ENCODE results near the gene USP17L30. TPM values are rescaled to one million over a fixed set of nuclear protein-coding genes. Genes with fewer than 3 reads are reported as not detected.
"Not testable (repeated sequence)": the region's sequence is repeated elsewhere in the genome, so short reads cannot be mapped to it uniquely, and the experiment has no call there.

Gene USP17L30, protein sequence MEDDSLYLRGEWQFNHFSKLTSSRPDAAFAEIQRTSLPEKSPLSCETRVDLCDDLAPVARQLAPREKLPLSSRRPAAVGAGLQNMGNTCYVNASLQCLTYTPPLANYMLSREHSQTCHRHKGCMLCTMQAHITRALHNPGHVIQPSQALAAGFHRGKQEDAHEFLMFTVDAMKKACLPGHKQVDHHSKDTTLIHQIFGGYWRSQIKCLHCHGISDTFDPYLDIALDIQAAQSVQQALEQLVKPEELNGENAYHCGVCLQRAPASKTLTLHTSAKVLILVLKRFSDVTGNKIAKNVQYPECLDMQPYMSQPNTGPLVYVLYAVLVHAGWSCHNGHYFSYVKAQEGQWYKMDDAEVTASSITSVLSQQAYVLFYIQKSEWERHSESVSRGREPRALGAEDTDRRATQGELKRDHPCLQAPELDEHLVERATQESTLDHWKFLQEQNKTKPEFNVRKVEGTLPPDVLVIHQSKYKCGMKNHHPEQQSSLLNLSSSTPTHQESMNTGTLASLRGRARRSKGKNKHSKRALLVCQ
- total RNA-seq, result not detected
- long read RNA-seq, result 0 reads

DNA sequence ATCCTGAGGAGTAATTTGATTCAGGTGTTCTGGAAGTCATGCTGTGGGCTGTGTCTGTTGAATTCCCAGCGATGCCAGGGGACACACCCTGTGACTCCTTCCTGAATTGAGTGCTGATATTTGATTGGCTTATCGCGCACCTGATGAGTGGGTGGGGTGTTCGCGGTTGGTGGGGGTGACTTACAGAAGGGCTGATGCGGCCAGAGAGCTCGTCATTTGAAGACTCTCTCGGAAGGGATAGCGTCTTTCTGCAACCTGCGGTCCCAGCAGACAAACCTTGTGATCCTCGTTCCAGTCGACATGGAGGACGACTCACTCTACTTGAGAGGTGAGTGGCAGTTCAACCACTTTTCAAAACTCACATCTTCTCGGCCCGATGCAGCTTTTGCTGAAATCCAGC, at the start of gene USP17L30:
USP17L30 (plus strand) TSS at position 301 of the 400 bp plus-strand sequence; CDS start at position 301, 0 bp downstream.
- DNase-seq; ATAC-seq (ENCODE audit: poor library complexity); intact Hi-C loops (cut with DNase I): not testable (repeated sequence)

DNA sequence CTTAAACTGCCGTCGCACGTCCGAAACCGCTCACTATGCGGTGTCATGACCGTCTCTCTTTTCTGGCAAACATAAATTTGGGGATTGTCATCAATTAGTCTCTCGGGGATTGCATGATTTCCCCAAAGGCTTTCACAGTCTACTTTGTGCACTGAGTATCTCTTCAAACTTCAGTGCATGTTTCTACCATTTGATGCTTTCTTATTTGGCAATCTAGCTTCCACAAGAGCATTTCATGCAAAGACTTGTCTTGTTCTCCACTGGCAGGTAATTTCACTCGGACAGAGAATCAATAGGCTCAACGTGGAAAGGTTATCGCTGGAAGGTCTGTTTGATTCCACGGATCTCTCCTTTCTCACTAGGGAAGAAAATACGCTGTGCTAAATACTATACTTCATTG, 38.7 kb upstream of the USP17L30 start:
- intact Hi-C loops (cut with DNase I); DNase-seq; ATAC-seq (ENCODE audit: poor library complexity): not testable (repeated sequence)

DNA sequence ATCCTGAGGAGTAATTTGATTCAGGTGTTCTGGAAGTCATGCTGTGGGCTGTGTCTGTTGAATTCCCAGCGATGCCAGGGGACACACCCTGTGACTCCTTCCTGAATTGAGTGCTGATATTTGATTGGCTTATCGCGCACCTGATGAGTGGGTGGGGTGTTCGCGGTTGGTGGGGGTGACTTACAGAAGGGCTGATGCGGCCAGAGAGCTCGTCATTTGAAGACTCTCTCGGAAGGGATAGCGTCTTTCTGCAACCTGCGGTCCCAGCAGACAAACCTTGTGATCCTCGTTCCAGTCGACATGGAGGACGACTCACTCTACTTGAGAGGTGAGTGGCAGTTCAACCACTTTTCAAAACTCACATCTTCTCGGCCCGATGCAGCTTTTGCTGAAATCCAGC, 38.1 kb upstream of the USP17L30 start, which contains the start of gene USP17L24:
USP17L24 (plus strand) TSS at position 301 of the 400 bp plus-strand sequence; CDS start at position 301, 0 bp downstream.
- DNase-seq; intact Hi-C loops (cut with DNase I); ATAC-seq (ENCODE audit: poor library complexity): not testable (repeated sequence)

DNA sequence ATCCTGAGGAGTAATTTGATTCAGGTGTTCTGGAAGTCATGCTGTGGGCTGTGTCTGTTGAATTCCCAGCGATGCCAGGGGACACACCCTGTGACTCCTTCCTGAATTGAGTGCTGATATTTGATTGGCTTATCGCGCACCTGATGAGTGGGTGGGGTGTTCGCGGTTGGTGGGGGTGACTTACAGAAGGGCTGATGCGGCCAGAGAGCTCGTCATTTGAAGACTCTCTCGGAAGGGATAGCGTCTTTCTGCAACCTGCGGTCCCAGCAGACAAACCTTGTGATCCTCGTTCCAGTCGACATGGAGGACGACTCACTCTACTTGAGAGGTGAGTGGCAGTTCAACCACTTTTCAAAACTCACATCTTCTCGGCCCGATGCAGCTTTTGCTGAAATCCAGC, 33.3 kb upstream of the USP17L30 start, which contains the start of gene USP17L25:
USP17L25 (plus strand) TSS at position 301 of the 400 bp plus-strand sequence; CDS start at position 301, 0 bp downstream.
- intact Hi-C loops (cut with DNase I); ATAC-seq (ENCODE audit: poor library complexity); DNase-seq: not testable (repeated sequence)

DNA sequence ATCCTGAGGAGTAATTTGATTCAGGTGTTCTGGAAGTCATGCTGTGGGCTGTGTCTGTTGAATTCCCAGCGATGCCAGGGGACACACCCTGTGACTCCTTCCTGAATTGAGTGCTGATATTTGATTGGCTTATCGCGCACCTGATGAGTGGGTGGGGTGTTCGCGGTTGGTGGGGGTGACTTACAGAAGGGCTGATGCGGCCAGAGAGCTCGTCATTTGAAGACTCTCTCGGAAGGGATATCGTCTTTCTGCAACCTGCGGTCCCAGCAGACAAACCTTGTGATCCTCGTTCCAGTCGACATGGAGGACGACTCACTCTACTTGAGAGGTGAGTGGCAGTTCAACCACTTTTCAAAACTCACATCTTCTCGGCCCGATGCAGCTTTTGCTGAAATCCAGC, 28.6 kb upstream of the USP17L30 start, which contains the start of gene USP17L26:
USP17L26 (plus strand) TSS at position 301 of the 400 bp plus-strand sequence; CDS start at position 301, 0 bp downstream.
- ATAC-seq (ENCODE audit: poor library complexity); DNase-seq; intact Hi-C loops (cut with DNase I): not testable (repeated sequence)

DNA sequence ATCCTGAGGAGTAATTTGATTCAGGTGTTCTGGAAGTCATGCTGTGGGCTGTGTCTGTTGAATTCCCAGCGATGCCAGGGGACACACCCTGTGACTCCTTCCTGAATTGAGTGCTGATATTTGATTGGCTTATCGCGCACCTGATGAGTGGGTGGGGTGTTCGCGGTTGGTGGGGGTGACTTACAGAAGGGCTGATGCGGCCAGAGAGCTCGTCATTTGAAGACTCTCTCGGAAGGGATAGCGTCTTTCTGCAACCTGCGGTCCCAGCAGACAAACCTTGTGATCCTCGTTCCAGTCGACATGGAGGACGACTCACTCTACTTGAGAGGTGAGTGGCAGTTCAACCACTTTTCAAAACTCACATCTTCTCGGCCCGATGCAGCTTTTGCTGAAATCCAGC, 23.8 kb upstream of the USP17L30 start, which contains the start of gene USP17L5:
USP17L5 (plus strand) TSS at position 301 of the 400 bp plus-strand sequence; CDS start at position 301, 0 bp downstream.
- ATAC-seq (ENCODE audit: poor library complexity); DNase-seq; intact Hi-C loops (cut with DNase I): not testable (repeated sequence)

DNA sequence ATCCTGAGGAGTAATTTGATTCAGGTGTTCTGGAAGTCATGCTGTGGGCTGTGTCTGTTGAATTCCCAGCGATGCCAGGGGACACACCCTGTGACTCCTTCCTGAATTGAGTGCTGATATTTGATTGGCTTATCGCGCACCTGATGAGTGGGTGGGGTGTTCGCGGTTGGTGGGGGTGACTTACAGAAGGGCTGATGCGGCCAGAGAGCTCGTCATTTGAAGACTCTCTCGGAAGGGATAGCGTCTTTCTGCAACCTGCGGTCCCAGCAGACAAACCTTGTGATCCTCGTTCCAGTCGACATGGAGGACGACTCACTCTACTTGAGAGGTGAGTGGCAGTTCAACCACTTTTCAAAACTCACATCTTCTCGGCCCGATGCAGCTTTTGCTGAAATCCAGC, 19.1 kb upstream of the USP17L30 start, which contains the start of gene USP17L27:
USP17L27 (plus strand) TSS at position 301 of the 400 bp plus-strand sequence; CDS start at position 301, 0 bp downstream.
- DNase-seq; ATAC-seq (ENCODE audit: poor library complexity); intact Hi-C loops (cut with DNase I): not testable (repeated sequence)

DNA sequence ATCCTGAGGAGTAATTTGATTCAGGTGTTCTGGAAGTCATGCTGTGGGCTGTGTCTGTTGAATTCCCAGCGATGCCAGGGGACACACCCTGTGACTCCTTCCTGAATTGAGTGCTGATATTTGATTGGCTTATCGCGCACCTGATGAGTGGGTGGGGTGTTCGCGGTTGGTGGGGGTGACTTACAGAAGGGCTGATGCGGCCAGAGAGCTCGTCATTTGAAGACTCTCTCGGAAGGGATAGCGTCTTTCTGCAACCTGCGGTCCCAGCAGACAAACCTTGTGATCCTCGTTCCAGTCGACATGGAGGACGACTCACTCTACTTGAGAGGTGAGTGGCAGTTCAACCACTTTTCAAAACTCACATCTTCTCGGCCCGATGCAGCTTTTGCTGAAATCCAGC, 14.3 kb upstream of the USP17L30 start, which contains the start of gene USP17L28:
USP17L28 (plus strand) TSS at position 301 of the 400 bp plus-strand sequence; CDS start at position 301, 0 bp downstream.
- ATAC-seq (ENCODE audit: poor library complexity); intact Hi-C loops (cut with DNase I); DNase-seq: not testable (repeated sequence)

DNA sequence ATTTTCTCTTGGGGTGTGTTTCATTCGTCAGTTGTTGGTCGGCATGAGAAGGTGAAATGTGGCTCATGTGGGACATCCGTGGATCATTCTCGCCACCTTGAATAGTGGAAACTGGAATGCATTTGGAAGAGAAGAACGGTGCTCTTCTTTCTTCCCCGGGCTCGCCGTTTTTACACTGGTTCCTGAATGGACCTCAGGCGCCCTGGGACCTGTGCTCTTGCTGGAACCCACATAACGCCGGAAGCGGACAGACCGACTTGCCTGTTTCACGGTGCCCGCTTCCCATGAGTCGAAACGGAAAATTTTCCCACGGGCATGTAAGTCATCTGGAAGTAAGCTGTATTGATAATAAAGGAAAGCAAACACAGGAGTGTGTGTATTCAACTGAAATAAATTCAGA, 12.1 kb upstream of the USP17L30 start:
- intact Hi-C loops (cut with DNase I); ATAC-seq (ENCODE audit: poor library complexity); DNase-seq: not testable (repeated sequence)

DNA sequence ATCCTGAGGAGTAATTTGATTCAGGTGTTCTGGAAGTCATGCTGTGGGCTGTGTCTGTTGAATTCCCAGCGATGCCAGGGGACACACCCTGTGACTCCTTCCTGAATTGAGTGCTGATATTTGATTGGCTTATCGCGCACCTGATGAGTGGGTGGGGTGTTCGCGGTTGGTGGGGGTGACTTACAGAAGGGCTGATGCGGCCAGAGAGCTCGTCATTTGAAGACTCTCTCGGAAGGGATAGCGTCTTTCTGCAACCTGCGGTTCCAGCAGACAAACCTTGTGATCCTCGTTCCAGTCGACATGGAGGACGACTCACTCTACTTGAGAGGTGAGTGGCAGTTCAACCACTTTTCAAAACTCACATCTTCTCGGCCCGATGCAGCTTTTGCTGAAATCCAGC, 9.6 kb upstream of the USP17L30 start, which contains the start of gene USP17L29:
USP17L29 (plus strand) TSS at position 301 of the 400 bp plus-strand sequence; CDS start at position 301, 0 bp downstream.
- intact Hi-C loops (cut with DNase I); ATAC-seq (ENCODE audit: poor library complexity); DNase-seq: not testable (repeated sequence)

DNA sequence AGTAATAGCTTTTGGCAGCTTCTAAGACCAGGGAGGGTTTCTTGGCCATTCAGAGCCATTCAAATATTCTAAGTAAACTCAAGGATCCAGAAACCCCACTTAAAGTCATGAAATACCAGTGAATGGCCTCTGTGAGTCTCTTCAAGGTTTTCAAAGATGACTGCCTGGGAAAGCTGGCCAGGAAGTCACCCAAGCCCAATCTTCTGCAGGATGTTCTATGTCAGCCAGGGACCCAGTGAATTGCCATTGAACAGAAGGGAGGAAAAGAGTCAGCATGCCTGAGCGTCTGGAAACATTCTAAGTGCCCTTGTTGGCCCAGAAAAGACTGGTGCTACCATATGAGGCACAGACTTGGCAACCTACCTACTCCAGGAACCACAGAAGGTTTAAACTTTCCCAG, 17.0 kb downstream of the USP17L30 start:
- DNase-seq; intact Hi-C loops (cut with DNase I); ATAC-seq (ENCODE audit: poor library complexity): not testable (repeated sequence)

DNA sequence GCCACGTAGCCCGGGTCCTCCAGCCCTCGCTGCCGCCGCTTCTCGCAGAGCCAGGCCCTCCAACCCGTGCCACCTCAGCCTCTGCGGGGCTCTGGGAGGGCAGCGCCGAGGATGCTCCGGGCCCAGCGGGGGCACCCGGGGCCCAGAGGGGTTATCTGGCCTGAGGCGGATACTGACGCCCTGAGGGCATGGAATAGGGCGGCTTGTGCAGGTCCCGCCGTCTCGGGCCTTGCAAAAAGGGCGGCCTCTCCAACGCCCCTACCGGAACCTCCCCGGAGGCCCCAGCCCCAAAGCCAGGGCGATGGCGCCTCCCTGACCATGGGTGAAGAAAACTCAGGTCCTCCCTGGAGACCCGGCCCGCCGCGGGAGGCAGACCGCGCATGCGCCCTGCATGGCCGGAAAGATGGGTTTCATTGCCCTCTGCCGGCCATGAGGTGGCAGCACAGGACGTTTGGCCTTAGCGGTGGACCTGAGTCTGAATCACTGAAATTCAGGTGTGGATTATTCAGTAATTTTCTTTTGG, 18.1 kb downstream of the USP17L30 start:
- intact Hi-C loops (cut with DNase I); ATAC-seq (ENCODE audit: poor library complexity): not testable (repeated sequence)
- peak; percentile 71 for DNase-seq

DNA sequence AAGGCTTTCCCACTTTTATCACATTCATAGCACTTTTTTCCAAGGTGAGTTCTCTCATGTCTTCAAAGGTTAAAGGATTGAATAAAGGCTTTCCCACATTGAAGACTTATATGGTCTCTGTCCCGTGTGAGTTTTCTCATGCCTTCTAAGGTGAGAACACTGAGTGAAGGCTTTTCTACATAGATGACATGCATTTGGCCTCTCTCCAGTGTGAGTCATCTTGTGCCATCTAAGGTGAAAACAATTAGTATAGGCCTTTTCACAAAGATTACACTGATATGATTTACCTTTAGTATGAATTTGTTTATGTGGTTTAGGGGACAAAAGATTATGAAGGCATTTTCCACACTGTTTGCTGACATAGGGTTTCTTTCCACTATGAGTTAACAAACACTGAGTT, 21.2 kb downstream of the USP17L30 start:
- ATAC-seq (ENCODE audit: poor library complexity), result no peak
- intact Hi-C loops (cut with DNase I), result no loop called here
- DNase-seq, result no peak

DNA sequence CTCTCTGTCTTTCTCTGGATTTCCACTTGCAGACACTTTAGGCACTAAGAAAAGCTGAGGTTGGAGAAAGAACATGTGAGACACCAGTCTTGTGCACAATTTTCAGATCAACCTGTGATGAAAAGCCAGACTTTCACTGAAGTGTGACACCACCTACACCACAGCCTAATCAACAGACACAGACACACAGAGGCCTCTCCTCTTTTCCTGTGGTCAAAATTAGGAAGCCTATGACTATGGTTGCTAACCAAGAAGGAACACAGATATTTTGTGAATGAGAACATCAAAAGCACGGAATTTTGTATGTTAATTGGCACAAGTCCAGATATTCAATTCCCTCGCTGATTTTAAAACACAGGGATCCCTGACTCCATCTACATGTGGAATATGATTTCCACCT, 26.1 kb downstream of the USP17L30 start:
- DNase-seq; ATAC-seq (ENCODE audit: poor library complexity); intact Hi-C loops (cut with DNase I): not testable (repeated sequence)

DNA sequence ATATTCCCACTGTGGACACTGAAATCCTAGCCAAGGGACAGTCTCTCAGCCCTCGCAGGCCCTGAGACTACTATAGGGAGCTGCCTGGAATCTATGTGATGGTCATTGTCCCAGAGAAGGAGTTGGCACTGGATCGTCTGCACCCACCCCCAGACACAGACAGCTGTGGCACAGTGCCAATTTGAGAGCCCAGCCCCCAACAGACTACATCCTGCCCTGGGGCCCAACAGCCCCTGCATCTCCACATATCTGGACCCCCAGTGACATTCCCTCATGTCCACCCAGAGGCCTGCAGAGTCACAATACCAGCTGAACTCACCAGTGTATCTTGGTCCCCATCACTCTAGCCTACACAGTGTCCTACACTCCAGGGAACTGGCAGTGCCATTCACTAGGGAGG, 42.8 kb downstream of the USP17L30 start:
- intact Hi-C loops (cut with DNase I); DNase-seq; ATAC-seq (ENCODE audit: poor library complexity): not testable (repeated sequence)

DNA sequence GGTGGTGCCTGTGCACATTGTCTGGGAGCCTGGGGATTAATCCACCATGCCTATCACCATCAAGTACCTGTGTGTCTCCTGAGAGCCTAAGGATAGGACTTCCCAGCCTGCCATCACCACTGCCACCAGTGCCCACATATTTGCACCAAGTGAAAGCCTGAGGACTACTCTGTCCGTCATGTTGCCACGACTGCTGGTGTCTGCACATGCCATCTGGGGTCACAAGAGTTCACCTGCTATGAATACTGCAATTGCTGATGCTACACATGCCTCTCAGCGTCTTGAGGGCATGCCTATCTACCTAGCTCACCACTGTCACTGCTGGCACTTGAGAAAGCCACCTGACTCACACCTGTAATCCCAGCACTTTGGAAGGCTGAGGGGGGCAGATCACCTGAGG, 43.6 kb downstream of the USP17L30 start:
- intact Hi-C loops (cut with DNase I); DNase-seq; ATAC-seq (ENCODE audit: poor library complexity): not testable (repeated sequence)

DNA sequence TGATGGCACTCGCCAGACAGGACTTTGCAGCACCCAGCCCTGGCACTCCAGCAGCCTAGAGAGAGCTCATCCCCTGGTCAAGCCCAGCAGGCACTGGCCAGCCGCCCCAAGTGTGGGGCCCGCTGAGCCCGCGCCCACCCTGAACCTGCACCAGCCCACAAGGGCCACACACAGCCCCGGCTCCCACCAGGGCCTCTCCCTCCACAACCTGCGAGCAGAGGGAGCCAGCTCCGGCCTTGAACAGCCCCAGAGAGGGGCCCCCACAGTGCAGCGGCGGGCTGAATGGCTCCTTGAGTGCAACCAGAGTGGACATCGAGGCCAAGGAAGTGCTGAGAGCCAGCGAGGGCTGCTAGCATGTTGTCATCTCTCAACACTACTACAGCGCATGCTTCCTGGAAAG, 46.9 kb downstream of the USP17L30 start:
- ATAC-seq (ENCODE audit: poor library complexity) (no peak), DNase-seq (no peak)
- intact Hi-C loops (cut with DNase I), result no loop called here

All from Right ventricle myocardium superior (tissue), 1 donor.